HG02852 (cell line): ENCODE data around the gene TNNC2.
"Not testable (repeated sequence)": the region's sequence is repeated elsewhere in the genome, so short reads cannot be mapped to it uniquely, and the experiment has no call there.

Source experiments
- ATAC-seq: cut with Tn5 transposase; IDR thresholded peaks from one replicate; pipeline ENCODE4 v1.9.1; 2021; ENCODE audit warnings: mild to moderate bottlenecking, moderate library complexity; ENCODE audit not compliant: unreplicated experiment

TNNC2 gene

DNA sequence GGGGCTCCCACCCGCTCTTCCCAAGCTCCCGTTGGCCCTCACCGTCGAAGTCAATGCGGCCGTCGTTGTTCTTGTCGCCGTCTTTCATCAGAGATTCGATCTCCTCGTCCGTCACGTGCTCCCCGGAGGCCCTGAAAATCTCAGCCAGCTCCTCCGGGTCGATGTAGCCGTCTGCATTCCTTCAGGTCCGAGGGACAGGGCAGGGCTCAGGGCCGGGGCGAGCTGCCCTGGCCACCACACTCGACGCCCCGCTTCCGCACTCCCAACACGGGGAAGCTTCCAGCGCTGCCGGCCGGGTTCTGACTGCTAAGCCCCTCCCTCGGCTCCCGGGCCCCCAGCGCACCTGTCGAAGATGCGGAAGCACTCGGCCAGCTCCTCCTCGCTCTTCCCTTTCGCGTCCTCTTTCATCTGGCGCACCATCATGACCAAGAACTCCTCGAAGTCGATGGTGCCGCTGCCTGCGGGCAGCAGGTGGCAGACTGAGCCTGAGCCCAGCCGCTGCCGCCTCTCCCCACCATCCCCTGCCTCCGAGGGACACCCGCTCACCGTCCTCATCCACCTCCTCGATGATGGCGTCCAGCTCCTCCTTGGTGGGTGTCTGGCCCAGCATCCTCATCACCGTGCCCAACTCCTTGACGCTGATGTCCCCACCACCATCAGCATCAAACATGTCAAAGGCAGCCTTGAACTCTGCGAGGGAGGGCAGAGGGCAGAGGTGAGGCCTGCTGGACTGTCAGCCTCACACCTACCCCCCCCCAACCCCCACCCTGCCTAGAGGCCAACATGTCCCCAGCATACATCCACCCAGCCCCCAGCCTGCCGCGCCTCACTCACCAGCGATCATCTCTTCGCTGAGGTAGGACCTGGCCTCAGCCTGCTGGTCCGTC, 2.9 kb downstream of the TNNC2 start:
- no peak for ATAC-seq

DNA sequence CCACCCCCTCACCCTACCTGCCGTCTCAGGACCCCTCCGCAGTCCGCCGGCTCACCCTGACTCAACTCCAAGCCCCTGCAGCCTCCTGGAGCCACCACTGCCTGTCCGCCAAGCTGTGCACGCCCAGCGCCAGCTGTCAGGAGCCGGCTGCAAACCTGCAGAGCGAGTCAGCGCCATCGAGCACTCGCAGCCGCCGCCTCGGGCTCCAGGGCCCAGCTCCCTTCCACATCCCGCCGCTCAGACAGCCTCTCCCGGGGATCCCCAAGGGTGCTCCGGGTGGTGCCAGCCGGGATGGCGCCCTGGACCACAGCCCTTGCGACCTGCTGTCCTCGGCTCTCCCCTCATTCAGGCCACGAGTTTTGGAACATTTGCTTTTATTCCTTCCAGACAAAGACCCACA, 4.3 kb downstream of the TNNC2 start:
- ATAC-seq = no peak

DNA sequence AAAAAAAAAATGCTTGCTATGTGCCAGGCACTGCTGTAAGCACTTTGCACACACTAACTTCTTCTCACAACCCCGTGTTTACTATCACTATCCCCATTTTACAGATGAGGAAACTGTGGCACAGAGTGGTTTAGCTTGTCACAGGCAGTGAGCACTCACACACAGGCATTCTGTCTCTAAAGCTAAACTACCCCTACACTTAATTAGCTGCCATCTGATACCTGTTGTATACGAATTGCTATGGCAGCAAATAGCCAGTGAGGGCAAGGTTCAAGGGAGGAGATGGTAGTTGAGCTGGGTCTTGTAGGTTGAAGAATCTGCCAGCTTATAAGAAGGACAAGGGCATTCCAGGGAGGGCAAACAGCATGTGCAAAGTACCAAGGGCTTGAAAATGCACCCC, 5.2 kb downstream of the TNNC2 start:
- no peak for ATAC-seq

DNA sequence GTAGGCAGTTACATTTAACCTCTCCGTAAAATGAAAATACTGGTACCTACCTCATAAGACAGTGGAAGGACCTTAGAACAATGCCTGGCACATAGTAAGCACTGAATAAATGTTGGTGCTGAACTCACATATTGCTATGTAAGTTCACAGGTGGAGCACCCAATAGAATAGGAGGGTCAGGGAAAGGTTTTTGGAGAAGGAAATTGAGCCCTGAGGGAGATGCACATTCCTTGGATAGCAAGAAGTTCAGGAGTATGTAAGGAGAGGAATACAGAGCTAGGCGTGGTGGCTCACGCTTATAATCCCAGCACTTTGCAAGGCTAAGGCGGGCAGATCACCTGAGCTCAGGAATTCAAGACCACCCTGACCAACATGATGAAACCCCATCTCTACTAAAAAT, 7.6 kb downstream of the TNNC2 start:
- no peak for ATAC-seq

DNA sequence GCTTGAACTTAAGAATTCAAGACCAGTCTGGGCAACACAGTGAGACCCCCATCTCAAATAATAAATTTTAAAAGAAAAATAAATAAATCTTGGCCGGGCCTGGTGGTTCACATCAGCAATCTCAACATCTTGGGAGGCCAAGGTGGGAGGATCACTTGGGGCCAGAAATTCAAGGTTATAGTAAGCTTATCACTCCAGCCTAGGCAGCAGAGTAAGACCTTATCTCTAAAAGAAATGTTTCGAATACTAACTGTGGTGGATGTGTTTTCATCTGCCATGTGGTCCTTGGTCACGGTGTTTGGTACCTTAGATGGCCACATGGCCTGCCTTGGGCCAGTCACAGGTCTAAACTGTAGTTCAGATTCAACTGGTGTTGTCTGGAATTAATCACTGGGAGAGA, 8.9 kb downstream of the TNNC2 start:
- ATAC-seq = no peak

DNA sequence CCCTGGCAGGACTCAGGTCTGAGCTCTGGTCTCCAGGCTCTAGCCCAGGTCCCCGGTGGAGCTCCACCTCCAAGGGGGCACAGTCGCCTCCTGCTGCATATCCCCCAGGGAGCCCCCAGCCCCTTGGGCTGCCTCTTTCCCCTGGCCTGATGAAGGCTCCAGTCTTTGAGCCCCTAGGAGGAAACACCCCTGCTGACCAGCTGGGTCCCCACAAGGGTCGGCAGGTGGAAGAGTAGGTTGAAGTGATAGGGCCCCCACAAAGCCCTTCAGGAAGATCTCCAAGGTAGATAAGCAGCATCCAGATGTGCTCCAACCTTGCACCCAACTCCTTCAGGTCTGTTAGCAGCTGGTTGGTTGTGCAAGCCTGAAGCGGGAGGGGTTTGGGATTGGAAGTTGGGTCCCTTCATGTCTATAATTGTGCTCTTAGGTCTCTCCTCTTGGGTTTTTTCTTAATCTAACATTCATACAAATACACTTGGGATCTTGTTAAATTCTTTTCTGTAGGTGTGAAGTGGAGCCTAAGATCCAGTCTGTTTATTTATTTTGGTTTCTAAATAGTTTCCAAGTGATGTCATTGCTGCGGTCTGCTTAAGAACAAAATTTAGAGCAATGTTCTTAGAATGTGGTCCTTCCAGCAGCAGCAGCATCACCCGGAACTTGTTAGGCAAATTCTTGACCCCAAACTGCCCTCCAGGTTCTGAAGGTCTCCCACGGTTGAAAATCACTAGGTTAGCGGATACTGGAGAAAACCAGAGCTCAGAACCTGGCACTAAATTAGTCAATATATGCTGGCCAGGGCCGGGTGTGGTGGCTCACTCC, 9.5 kb downstream of the TNNC2 start:
- ATAC-seq = no peak

GRCh38 chr20:45816951-45817350, 10.2 kb downstream of the TNNC2 start:
- ATAC-seq = no peak

- no peak for ATAC-seq
Observed at GRCh38 chr20:45814314-45814713, 12.8 kb downstream of the TNNC2 start.

- ATAC-seq = no peak
Observed at GRCh38 chr20:45813489-45813888, 13.6 kb downstream of the TNNC2 start.

DNA sequence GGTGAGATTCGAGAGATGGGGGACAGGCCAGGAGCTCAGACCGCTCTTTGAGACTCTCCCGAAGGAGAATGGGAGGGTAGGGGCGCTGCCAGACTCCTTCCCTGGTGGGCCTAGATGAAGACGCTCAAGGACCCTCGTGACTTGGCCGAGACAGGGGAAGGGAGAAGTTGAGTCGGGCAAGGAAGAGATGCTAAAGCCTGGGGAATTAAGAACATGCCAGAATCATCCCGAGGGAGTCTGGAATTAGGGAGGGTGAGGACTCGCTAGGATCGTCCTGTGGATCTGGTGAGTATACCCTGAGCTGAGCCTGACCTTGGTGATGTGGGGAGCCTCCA, 14.1 kb downstream of the TNNC2 start:
- no peak for ATAC-seq

DNA sequence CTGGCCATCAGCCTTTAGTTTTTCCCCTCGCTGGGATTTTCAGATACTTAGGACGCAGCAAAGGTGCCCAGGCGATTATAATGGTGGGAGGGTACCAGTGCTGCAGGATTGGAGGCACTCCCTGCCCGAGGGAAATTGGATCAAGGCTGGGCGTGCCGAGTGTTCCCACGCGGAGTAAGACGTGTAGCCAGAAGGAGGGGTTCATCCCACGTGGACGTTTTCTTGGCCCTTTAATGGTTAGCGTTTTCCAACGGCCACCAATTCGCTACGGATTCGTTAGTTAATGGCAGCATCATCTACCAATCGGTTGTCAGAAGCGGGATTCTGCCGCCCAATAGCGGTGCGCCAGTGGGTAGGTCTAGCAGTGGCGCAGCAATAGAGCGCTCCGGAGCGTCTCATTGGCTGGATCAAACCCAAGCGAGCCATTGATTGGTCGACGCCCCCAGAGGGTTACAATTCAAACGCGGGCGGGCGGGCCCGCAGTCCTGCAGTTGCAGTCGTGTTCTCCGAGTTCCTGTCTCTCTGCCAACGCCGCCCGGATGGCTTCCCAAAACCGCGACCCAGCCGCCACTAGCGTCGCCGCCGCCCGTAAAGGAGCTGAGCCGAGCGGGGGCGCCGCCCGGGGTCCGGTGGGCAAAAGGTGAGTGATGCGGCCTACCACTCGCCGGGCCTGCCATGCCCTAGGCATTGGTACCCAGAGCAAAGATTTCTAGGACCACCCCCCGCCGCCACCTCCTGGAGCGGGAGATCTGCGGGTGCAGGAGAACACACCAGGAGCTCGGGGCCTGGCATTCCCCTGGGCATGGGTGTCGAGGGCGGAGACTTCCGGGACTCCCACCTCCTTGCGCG, 14.7 kb downstream of the TNNC2 start, which contains the start of gene UBE2C:
TSS of gene UBE2C (plus strand) at position 488 of the 849 bp plus-strand sequence. CDS start at position 540, 52 bp downstream.
- peak; percentile 98 for ATAC-seq

GRCh38 chr20:45810191-45810970, 16.7 kb downstream of the TNNC2 start:
- ATAC-seq = no peak

DNA sequence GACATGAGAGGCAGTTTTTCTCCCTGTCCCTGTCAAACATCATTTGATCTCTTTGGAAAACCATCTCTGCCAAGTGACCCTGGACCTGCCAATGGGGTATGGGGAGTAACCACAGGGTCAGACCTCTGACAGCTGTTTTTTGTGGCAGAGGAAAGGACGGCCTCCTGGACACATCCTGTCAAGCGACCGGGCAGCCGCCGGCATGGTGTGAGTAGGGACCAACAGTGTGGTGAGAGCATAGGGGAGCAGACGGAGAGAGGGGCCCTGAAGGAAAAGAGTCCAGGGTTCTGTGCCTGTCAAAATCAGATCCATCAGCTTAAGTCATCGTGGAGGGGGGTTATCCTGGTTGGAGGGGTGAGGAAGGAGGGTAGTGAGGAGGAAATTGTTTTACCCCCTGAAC, 25.3 kb downstream of the TNNC2 start:
- no peak for ATAC-seq

GRCh38 chr20:45798935-45799642, 28.0 kb downstream of the TNNC2 start:
- ATAC-seq = no peak

DNA sequence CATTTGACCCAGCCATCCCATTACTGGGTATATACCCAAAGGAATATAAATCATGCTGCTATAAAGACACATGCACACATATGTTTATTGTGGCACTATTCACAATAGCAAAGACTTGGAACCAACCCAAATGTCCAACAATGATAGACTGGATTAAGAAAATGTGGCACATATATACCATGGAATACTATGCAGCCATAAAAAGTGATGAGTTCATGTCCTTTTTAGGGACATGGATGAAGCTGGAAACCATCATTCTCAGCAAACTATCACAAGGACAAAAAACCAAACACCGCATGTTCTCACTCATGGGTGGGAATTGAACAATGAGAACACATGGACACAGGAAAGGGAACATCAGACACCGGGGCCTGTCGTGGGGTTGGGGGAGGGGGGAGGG, 29.2 kb downstream of the TNNC2 start:
- not testable (repeated sequence) for ATAC-seq

- not testable (repeated sequence) for ATAC-seq
Observed at GRCh38 chr20:45797510-45797909, 29.6 kb downstream of the TNNC2 start.

GRCh38 chr20:45796337-45797065, 30.6 kb downstream of the TNNC2 start:
- no peak for ATAC-seq

- peak; percentile 10 for ATAC-seq
Observed at GRCh38 chr20:45792317-45793118, 34.6 kb downstream of the TNNC2 start.
